ENCODE measurements around the gene FBXO42. TPM values are rescaled to one million over a fixed set of nuclear protein-coding genes. Genes with fewer than 3 reads are reported as not detected.

The FBXO42 gene
- total and polyA plus RNA-seq, 9 of the 15 experiments (the other 6 are each of a cell fraction or from before 2014, with no cell fraction given) = 7.2 to 24.8 (median 17.4) TPM

- intact Hi-C loops (cut with micrococcal nuclease) (no loop called here), in situ Hi-C loops (cut with MboI) (no loop called here)
- DNase-seq (ENCODE audit: extremely low read depth in 1 of 4, low spot score in 3 of 4) (no peak), FAIRE-seq (peak; percentile 19), ATAC-seq (no peak)
- ChIA-PET POLR2A (interaction anchor here (0.6 kb wide), 3 partner anchors 15 to 217 kb away, joined by 3 to 4 read pairs (median 3); no protein-coding TSS in a partner anchor), CTCF (ENCODE audit: low intra/inter-chr PET ratio) (no interaction called here)
- no peak overlapping the region for H3K4me2 ChIP-seq (ENCODE audit: insufficient read depth, low read length)
- peaks cover 2 to 7% of the 10 kb centered on the region in 2 experiments; a peak in 3 of 5 replicates for H3K4me1 ChIP-seq (replicated peaks in 1 of 2; ENCODE audit: control insufficient read depth in 2 of 2, insufficient read depth in 2 of 2, low read length in 2 of 2)
- no peak overlapping the region for H3K4me3 ChIP-seq
- no peaks in the 10 kb centered on the region for H3K27me3 ChIP-seq (ENCODE audit: control insufficient read depth in 2 of 2, insufficient read depth in 2 of 2, low read length in 2 of 2)
- peaks cover 70% of the 10 kb centered on the region for H3K36me3 ChIP-seq (ENCODE audit: control insufficient read depth, insufficient read depth, low read length)
- 88% methylated on average over 7 of the region's 7 CpGs for WGBS (ENCODE audit: insufficient coverage, low coverage, missing lambda C conversion rate)
- no TSS peak for BruUV-seq (replicated peaks)
- TF ChIP-seq HOMEZ (CRISPR knock-in tag; IDR thresholded peaks at IDR 0.05) (no peak), XRCC3 (IDR thresholded peaks at IDR 0.05) (no peak), POLR2G (IDR thresholded peaks at IDR 0.05; ENCODE audit: low read depth, low read length) (0 out of 2 replicates have a peak, but pooled peaks have one; percentile 47), POLR2A (conservative IDR thresholded peaks at IDR 0.05) (0 out of 2 replicates have a peak, but pooled peaks have one; percentile 24), ELF1 (tag; IDR thresholded peaks at IDR 0.05) (no peak), RBFOX2 (IDR thresholded peaks at IDR 0.05; ENCODE audit: low read depth, low read length) (no peak), ATF7 (IDR thresholded peaks at IDR 0.05) (no peak), POLR2AphosphoS2 (IDR thresholded peaks at IDR 0.05; ENCODE audit: low read length) (0 out of 2 replicates have a peak, but pooled peaks have one; percentile 39), RBM39 (optimal IDR thresholded peaks at IDR 0.05; ENCODE audit: low read depth, low read length) (no peak)
- peak overlapping the region in 1 of 2 experiments; percentile 7; a peak in 1 of 4 replicates for H3K9ac ChIP-seq (ENCODE audit: insufficient read depth in 1 of 2, low read depth in 2 of 2, low read length in 2 of 2)
- no peak overlapping the region; the same call in 2 of the 3 replicates for H3K27ac ChIP-seq (ENCODE audit: extremely low read depth, low read depth, low read length)
- no peaks in the 10 kb centered on the region for H3K9me3 ChIP-seq (replicated peaks; ENCODE audit: control insufficient read depth, insufficient read depth, low read depth, low read length)
- peaks cover 14% of the 10 kb centered on the region; the same call in 1 of the 2 replicates for H4K20me1 ChIP-seq (replicated peaks; ENCODE audit: control insufficient read depth, insufficient read depth, low read length)
- H3K79me2 ChIP-seq (ENCODE audit: control insufficient read depth, insufficient read depth, low read length) = peaks cover 22% of the 10 kb centered on the region
- peaks cover 6% of the 10 kb centered on the region for H3K9me1 ChIP-seq (ENCODE audit: control insufficient read depth, insufficient read depth, low read length)
- no peak overlapping the region for H2AFZ ChIP-seq (ENCODE audit: low read depth, low read length)
Observed at GRCh38 chr1:16396591-16396990, 44.3 kb upstream of the FBXO42 start.

All from K562 (cell line).